ENCODE data around the gene PLXDC2.

DNA sequence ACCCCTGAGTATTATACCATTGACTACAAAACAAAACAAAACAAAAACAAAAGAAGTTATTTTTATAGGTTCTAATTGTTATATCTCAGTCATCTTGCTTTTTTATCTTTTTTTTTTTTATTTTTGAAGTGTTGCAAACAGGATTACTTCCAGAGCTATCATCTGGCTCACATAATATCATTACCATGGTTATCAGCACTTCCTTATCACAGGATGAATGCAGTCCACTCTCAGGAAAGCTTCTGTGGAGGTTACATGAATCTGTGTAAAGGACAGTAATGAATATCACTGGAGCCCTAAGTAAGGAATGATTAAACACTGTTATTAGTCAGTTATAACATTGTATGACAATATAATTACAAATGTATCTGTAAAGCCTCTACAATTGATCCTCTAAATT is 451.5 kb downstream of the PLXDC2 start:
- TF ChIP-seq, protein P1, sequence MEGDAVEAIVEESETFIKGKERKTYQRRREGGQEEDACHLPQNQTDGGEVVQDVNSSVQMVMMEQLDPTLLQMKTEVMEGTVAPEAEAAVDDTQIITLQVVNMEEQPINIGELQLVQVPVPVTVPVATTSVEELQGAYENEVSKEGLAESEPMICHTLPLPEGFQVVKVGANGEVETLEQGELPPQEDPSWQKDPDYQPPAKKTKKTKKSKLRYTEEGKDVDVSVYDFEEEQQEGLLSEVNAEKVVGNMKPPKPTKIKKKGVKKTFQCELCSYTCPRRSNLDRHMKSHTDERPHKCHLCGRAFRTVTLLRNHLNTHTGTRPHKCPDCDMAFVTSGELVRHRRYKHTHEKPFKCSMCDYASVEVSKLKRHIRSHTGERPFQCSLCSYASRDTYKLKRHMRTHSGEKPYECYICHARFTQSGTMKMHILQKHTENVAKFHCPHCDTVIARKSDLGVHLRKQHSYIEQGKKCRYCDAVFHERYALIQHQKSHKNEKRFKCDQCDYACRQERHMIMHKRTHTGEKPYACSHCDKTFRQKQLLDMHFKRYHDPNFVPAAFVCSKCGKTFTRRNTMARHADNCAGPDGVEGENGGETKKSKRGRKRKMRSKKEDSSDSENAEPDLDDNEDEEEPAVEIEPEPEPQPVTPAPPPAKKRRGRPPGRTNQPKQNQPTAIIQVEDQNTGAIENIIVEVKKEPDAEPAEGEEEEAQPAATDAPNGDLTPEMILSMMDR (conservative IDR thresholded peaks at IDR 0.05 in 1 of 2, IDR thresholded peaks at IDR 0.05 in 1 of 2; ENCODE audit: extremely low read depth in 1 of 2, insufficient read depth in 1 of 2, low read depth in 1 of 2, low read length in 2 of 2), result no peak
- no peak for TF ChIP-seq EZH2 (IDR thresholded peaks at IDR 0.05; ENCODE audit: borderline replicate concordance, low read length)

Measured in mammary epithelial cell (primary cell).